NCI-H187 (cell line): Measurements from ENCODE around the gene KRT7.
"Not testable (repeated sequence)": the region's sequence is repeated elsewhere in the genome, so short reads cannot be mapped to it uniquely, and the experiment has no call there.

Experiments
- DNase-seq, 2 experiments: peaks; one replicate each; lab custom pipeline; 2025; lab: John Stamatoyannopoulos, UW

KRT7 gene

DNA sequence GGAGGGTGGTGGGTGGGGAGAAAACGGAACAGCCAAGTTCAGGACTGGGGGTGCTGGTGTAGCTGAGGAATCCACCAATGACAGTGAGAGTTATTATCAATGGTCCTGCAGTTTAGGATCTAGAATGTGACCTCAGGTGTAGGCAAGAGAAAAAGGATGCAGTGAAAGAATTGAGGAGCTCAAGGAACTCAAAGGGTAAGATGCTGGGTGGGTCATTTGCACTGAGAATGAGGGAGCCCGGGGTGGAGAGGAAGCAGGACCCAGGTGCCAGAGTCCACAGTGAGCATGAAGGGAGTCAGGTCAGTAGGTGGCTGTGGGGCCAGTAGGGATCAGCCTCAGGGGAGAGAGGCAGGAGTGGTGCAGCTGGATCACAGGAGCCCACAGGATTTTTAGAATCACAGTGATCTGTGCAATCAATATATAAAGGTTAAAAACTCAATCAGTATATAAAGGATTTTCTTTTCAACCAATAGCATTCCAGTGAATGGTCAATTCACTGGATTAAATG lies 3.2 kb upstream of the KRT7 start:
- DNase-seq, result no peak

DNA sequence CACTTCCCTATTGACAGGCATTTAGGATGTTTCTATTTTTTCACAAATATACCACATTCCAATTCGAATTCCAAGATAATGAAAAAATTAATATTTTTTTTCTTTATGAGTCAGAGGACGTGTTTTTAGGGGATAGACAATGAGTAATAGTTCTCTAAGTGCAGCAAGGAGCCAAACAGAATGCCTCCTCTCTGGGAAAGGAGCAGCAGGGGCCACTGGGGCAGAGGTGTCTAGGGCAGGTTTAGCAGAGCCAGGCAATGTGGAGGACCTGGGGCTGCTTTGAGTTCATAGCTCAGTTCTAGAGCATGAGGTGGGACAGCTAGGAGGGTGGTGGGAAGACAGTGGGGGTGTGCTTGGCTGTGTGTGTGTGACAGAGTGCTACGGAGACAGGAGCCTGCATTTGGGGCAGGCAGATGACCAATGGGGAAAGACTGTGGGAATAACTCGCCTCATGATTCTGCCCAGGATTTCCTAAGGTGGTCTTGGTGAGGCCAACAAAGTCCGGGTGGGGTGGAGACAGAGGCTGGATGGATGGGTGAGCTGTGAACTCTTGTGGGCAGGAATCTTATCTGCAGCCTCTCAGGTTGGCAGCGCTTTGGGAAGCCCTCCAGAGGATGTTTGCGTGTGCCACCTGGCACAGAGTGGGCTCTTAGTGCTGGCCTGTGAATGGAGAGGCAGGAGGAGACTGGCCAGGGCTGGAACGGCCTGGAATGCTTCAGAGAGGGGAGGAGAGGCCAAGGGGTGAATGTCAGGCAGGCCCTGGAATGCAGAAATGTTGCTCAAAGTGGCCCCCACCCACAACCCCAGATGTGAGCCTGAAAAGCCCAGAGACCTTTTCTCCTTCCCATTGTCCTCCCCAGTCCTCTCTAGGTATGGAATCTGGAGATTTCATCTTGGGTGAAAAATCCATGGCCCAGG lies 2.4 kb upstream of the KRT7 start:
- no peak for DNase-seq

DNA sequence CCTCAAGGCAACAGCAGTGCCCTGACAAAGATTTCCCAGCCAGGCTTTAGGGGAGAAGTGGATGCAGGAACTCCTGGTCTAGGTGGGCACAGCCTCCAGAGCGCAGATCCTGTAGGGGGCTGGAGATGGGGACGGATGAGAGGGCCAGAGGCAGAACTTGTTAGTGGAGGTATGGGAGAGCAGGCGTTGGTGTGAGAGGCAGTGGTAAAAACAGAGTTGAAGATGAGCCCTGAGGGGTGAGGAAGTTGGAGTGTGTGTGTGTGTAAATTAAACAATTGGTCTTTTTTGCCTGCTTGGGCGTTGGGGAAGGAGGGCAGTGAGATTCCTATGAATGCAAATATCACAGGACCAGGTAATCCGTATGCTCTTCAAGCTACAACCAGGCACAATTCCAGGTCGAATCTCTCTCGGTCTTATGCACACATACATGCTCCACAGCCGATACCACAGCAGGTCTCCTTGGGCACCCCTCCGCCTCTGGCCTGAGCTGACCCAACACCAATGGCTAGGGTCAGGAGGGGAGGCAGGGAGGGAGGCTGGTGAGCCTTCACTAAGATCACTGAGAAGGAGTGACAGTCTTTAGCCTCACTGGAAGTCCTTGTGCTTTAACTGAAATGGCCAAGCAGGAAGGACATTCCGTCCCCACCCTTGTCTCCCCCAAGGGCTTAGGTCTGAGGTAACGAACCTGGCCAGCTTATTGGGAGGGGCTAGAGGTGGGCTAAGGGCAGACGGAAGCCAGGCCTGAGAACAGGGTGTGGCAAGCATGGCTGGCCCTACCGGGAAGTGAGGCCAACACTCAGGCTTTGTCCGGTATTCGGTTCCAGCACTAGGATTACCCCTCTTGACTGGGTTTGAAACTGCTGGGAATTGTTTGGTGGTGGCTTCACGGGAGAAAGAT lies 1.5 kb upstream of the KRT7 start:
- no peak for DNase-seq

DNA sequence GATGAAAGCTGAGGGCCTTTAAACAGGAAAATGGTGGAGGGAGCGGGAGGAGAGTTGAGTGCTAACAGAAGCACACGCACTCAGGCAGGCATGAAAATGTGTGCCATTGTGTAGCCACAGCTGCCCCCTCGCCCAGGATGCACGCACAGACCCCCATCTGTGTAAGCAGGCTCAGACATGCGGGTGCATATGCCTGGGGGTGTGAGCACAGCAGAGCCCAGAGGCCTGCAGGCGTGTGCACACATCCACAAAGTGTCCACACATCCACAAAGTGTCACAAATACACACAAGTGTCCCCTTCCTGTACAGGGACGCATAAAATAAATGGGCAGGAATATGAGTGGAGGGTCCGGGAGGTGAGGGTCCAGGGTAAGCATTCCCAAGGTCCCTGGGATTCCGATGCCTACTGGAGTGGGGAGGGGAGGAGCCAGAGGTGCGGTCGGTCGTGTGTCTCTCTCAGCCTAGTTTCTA lies 805 bp upstream of the KRT7 start:
- DNase-seq, result no peak

DNA sequence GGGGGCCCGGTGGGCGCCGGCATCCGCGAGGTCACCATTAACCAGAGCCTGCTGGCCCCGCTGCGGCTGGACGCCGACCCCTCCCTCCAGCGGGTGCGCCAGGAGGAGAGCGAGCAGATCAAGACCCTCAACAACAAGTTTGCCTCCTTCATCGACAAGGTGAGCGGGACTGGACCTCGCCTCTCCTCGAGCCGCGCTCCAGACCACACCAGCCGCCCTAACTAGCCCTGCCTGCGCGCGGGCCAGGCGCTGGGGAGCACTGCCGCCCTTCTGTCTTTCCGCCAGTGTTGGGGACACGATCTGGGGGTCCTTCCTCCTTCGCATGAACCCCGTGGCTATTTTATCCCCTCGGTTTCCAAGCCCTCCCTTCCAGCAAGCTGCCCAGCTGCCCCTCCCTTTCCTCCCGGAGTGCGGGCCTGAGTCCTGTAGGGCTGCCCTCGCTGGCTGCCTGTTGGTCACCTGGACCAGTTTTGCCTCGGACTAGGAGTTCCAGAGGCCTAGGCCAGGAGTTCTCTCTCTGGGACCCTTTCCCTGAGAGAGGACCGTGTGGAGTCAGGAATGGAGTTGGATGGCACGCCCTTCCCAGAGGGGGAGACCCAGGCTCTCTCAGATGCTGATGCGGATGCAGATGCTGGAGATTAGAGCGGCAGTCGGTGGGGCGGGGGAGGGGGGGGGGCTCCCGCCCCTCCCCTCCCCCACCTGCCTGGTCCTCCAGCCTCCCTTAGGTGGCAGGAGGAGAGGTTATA lies 592 bp downstream of the KRT7 start:
- DNase-seq, result no peak

DNA sequence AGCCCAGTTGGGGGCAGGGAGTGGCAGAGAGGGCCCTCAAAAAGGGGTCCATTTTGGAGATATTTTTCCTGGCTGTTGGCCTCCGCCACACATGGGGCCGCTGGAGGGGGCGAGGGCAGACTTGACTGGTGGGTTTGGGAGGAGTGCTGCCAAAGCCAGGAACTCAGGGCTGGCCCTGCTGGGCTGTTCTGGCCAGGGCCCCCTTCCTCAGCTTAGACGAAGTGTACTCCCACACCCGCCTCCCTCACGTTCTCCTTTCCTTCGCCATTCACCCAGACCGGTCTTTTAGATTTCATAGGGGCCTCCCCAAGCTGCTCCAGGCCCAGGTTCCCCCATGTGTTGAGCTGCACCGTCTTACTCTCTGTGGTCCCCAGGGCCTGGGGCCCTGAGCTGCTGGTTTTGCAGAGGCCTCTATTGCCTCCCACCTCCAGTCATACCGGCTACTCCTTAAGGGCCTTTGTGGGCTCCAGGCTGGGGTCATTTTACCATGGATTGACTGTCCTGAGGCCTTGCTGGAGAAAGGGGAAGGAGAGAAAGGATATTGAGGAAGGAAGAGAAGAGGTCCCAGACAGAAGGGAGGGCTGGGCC lies 1.3 kb downstream of the KRT7 start:
- DNase-seq, result no peak

DNA sequence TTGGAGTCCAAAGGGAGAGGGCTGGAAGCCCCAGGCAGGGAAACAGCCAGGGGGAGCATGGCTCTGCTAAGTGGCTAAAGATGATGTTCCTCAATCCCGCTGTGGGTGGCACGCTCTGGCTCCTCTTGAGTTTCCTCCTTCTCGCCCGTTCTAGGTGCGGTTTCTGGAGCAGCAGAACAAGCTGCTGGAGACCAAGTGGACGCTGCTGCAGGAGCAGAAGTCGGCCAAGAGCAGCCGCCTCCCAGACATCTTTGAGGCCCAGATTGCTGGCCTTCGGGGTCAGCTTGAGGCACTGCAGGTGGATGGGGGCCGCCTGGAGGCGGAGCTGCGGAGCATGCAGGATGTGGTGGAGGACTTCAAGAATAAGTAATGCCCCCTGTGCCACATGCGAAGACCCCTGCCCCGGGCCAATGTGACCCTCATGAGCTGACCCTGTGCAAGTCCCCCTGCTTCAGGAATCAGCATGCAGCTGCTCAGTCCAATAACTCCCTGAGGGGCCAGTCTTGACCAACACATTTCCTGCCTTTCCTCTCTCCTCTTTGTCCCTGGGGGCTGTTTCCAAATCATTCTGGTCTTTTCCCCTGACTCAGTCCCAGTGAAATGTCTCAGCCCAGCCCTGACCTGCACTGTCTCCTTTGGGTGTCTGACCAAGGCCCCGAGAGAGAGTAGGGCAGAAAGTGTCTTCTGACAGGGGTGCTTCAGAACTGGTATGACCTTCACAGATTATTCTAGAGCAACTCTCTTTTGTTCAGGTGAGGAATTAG lies 2.1 kb downstream of the KRT7 start:
- DNase-seq, result no peak

DNA sequence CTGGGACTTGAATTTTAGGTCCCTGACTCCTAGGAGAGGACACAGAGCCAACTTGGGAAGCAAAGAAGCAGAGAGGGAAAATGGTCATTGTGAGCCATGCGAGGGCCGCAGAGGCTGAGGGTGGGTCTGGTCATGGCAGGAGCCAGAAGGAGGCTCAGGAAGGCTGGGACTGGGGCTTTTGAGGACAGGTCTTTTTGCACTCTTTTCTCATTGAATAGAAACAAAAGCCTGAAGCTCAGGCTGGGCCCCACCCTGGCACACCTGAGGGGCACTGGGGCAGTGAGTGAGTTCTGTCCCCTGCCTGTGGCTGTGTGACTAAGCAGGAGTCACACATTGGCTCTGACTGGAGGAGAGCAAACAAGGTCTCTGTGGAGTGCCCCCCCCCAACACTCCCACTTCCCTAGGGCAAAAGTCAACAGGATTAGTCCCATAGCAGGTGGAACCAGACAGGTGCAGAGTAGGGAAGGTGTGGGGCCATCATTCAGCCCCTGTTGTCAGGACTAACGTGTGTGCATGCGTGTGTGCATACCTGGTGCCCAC lies 2.8 kb downstream of the KRT7 start:
- no peak for DNase-seq

DNA sequence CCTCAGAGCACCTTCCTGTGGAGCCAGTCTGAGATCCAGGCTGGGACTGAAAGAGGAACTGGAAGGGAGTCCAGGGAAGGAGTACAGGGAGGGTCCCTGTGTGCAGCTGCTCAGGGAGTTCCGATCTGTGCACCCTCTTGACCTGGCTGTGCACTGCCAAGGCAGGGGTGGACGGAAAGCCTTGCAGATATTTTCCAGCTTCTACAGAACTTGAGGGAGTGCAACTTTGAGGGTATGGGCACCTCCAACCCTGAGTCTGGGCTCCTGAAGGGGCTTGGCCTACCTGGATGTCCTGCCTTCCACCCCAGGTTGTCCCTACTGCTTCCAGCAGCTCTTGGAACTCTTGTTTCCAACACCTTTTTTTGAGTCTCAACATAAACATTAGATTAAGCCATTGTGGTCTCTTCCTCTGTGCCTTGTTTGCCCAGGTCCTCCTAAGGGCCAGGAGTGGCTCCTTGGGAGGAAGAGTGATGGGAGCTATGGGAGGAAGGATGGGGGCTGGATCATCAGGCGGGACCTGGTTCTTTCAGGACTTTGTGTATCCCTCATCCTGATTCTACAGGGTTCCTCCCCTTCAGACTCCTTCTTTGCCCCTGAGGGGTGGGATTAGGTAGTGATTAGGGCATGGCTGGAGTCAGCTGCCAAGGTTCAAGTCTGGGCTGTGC lies 3.5 kb downstream of the KRT7 start:
- no peak for DNase-seq

DNA sequence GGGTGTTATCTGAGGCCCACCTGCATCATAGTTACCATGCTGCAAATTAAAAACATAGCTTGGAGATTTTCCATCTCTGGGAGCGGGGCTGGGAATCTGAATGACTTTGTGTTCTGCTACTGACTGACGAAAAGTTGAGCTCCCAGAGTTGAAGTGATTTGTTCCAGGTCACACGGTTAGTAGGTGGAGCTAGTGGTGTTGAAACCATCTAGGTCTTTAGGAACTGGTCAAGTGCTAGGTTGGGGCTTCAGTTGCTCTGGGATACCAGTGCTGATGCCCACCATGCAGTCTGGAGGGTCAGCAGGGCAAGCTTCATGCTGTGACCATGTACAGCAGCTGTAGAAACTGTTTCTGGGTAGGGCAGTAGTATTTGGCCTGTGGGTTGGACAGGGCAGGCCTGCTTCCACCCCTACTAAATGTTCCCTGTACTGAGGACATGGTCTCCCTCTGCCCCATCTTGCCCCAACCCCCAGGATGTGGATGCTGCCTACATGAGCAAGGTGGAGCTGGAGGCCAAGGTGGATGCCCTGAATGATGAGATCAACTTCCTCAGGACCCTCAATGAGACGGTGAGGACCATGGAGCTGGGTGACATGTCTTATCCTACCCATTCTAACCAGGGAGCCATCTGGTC lies 5.3 kb downstream of the KRT7 start:
- no peak for DNase-seq

DNA sequence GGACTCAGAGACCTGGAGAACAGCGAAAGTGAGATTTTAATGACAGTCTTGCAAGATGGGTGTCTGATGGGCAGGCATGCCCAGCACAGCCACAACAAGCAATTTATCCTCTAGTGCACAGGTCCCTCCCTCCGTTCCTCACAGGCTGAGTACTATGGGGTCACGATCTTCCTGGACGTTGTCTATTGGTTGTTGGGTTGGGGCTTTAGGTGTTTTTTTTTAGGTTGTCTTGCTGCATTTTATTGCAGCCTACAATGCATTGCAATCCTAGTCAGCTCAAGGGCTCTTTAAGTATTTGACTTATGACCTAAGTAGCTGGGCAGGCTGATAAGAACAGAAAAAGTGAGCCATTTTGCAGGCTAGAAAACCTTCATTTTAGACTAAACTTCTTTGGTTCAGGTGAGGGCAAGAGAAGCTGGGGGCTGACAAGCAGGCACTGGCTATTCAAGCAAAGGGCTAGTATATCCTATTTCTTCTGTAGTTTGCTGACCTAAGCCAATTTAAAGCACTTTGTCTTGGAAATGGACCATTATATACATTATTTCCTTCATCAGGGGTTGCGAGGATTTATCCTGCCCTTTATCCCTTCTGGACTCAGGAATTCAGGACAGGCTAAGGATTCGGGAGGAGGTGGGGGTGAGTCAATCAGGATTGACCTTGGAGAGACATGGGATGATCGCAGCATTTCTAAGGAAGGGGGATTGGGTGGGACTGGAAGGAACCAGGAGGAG lies 6.0 kb downstream of the KRT7 start:
- DNase-seq, result no peak

DNA sequence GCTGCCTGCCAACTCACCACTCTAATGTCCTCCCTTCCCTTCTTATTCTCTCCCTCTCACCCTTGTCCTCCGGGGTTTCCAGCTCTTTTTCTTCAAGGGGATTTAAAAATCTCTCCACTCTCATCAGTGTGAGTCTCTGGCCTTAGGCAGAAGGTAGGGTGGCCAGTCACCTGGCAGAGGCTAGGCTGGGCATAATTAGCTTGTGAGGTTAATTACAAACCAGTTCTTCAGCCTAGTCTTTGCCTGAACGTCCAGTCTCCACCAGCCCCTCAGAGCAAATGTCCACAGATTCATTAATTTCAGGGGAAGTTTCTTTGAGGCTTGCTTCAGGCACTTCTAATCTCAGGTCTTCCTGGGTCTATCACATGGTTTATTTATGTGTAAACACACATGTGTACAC lies 6.7 kb downstream of the KRT7 start:
- no peak for DNase-seq

DNA sequence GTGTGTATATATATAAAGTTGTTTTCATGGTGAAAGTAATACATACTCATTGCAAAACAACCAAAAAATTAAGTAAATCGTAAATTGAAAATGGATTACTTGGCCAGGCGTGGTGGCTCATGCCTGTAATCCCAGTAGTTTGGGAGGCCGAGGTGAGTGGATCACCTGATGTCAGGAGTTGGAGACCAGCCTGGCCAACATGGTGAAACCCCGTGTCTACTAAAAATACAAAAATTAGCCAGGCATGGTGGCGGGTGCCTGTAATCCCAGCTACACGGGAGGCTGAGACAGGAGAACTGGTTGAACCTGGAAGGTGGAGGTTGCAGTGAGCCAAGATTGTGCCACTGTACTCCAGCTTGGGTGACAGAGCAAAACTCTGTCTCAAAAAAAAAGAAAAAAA lies 7.2 kb downstream of the KRT7 start:
- DNase-seq, result not testable (repeated sequence)

DNA sequence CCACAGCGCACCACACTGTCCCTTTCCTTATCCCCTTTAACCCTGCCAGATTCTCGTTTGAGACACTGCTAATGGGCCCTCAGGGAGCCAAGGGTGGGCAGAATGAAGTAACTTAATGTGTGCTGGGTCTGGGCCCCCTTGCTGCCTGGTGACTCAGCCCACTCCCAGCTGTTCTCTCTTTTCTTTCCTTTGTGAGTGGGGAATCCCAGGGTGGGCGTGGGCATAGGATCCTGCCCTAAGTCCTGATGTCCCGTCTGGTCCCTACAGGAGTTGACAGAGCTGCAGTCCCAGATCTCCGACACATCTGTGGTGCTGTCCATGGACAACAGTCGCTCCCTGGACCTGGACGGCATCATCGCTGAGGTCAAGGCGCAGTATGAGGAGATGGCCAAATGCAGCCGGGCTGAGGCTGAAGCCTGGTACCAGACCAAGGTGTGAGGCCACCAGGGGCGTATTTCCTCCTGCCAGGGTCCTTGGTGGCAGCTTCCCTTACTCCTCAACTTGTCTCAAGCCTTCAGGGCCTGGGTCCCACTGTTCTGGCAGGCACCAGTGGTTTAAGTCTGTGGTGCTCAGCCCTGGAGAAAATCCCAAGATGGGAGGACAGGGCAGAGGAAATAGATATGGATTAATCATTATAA lies 8.3 kb downstream of the KRT7 start:
- no peak for DNase-seq

DNA sequence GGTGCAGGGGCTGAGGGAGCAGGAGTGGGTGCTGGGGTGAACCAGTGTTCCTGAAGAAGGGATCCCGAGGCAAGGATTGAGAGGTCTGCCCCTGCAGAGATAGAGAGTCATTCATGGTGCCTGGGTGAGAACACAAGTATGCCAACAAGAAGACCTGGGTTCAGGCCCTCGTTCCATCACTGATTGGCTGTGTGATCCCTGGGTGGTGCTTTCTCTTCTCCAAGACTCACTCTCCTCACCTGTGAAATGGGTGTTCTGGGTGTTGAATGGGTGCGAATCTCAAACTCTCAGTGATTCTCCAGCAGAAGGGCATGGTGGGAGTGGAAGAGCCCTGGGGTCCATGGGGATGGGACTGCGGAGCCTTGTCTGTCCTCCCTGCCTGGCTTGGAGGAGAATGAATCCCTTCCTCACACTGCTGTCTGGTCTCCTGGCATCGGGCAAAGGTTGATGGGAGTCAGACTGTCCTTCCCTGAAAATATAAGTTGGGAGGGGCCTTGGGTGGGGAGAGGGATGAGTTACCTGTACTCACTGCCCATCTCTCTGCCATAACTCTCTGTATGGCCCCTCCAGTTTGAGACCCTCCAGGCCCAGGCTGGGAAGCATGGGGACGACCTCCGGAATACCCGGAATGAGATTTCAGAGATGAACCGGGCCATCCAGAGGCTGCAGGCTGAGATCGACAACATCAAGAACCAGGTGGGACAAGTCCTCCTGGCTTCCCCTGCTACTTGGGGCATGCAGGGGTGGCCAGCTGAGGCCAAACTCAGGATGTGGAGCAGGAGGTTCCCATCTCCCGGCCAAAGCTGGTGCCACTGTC lies 9.6 kb downstream of the KRT7 start:
- DNase-seq, result no peak

DNA sequence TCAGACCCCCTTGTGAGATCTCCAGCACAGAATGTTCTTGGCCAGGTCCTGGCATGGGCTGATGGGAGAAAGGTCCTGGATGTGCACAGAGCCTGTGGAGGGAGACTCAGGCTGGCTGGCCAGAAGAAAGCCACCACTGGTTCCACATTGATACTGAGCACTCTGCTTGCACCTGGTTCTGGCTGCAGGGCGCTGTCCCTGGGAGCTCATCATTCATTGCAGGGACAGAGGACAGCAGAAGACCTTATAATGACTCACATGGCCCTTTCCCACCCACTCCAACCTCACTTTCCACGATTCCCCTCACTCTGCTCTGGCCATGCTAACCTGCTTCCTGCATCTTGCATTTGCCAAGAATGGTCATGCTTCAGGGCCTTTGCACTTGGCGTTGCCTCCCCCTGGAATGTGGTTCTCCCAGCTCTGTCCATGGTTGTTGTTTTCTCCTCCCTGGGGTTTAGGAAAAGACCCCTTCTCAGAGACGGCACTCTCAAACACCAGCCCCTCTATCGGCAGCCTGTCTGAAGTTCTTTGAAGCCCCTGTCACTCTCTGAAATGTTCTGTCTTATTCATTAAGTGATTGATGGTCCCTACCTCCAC lies 10.3 kb downstream of the KRT7 start:
- no peak for DNase-seq
